Breast epithelium (tissue), 4 donors: Measurements from ENCODE around the gene CTIF. TPM values are rescaled to one million over a fixed set of nuclear protein-coding genes. Genes with fewer than 3 reads are reported as not detected.
"Not testable (repeated sequence)": the region's sequence is repeated elsewhere in the genome, so short reads cannot be mapped to it uniquely, and the experiment has no call there.

Experiments
- DNase-seq, 2 donors: peaks; one replicate each; pipeline ENCODE4 v3.0.0-alpha.2; 2019; ENCODE audit warnings: low spot score in 2 of 2
- H3K27ac ChIP-seq, 2 donors: fragments of 200-600 bp; sonication (generic) in 1 of 2; one replicate each; pipeline ENCODE4 v1.5.1; 2016 to 2019; ENCODE audit warnings: mild to moderate bottlenecking in 1 of 2
- H3K27me3 ChIP-seq, 2 donors: fragments of 200-600 bp; sonication (generic) in 1 of 2; one replicate each; pipeline versions ENCODE4 v1.5.1 to v1.6.0; 2017 to 2019; ENCODE audit warnings: control low read depth in 1 of 2, mild to moderate bottlenecking in 1 of 2
- H3K36me3 ChIP-seq: fragments of 200-600 bp; one replicate; pipeline ENCODE4 v1.5.1; 2019
- H3K4me1 ChIP-seq, 2 donors: fragments of 200-600 bp; sonication (generic); one replicate each; pipeline ENCODE4 v1.5.1; 2016 to 2019; ENCODE audit warnings: control low read depth in 1 of 2
- H3K4me3 ChIP-seq, 3 donors: fragments of 200-600 bp; sonication (generic); 1 replicate in 2 of 3; 2 replicates in 1 of 3; pipeline ENCODE4 v1.5.1; 2016 to 2019; ENCODE audit warnings: mild to moderate bottlenecking in 3 of 3, moderate library complexity in 2 of 3
- H3K9me3 ChIP-seq, 2 donors: fragments of 200-600 bp; sonication (generic) in 1 of 2; one replicate each; pipeline ENCODE4 v1.5.1; 2016 to 2019; ENCODE audit warnings: control low read depth in 1 of 2
- CTCF ChIP-seq, 3 donors: fragments of 450-650 bp; IDR thresholded peaks; one replicate each; pipeline ENCODE4 v1.5.1; 2016 to 2017; ENCODE audit warnings: antibody characterized with exemption in 3 of 3, mild to moderate bottlenecking in 3 of 3, moderate library complexity in 3 of 3
- POLR2A ChIP-seq: fragments of 450-650 bp; IDR thresholded peaks from one replicate; pipeline ENCODE4 v1.6.1; 2016; ENCODE audit warnings: antibody characterized with exemption, mild to moderate bottlenecking, moderate library complexity
- POLR2AphosphoS5 ChIP-seq, 3 donors: sonication (generic); formaldehyde crosslinking; IDR thresholded peaks; one replicate each; pipeline ENCODE4 v1.6.1; 2017; ENCODE audit warnings: antibody characterized with exemption in 3 of 3
- intact Hi-C: fragments of 100-400 bp; cut with DNase I; formaldehyde crosslinking; loops from one replicate; pipeline ENCODE4 v1.15.1; 2023; ENCODE audit warnings: low total_unique reads
- total RNA-seq, 3 donors: library from RNA; depleted of rRNA; stranded (reverse); fragments of >200 nt; gene quantifications; one replicate each; pipeline ENCODE4 v1.1.0, GENCODE V29; 2016

Gene CTIF
- total RNA-seq, 3 donors from 2014 or later, result 28.8 to 78.9 (median 32.6) TPM

GRCh38 chr18:48867978-48868377 lies 329.1 kb downstream of the CTIF start:
- DNase-seq, result no peak
- TF ChIP-seq POLR2A (no peak), POLR2AphosphoS5 (IDR thresholded peaks at IDR 0.05) (no peak), CTCF (IDR thresholded peaks at IDR 0.05) (no peak)
- H3K36me3 ChIP-seq, result no peaks in the 10 kb centered on the region
- no peak overlapping the region for H3K27ac ChIP-seq
- peaks cover 0 to 4% of the 10 kb centered on the region in 2 donors for H3K9me3 ChIP-seq
- H3K27me3 ChIP-seq, result no peaks in the 10 kb centered on the region
- intact Hi-C loops, result no loop called here
- H3K4me3 ChIP-seq, result no peak overlapping the region
- H3K4me1 ChIP-seq, result no peaks in the 10 kb centered on the region

GRCh38 chr18:48868468-48869466 lies 329.9 kb downstream of the CTIF start:
- Histone ChIP-seq H3K27me3 (no peaks in the 10 kb centered on the region), H3K36me3 (no peaks in the 10 kb centered on the region), H3K4me1 (no peaks in the 10 kb centered on the region), H3K4me3 (no peak overlapping the region), H3K27ac (no peak overlapping the region), H3K9me3 (peaks cover 0 to 4% of the 10 kb centered on the region in 2 donors)
- intact Hi-C loops, result no loop called here
- DNase-seq, result no peak
- TF ChIP-seq CTCF (IDR thresholded peaks at IDR 0.05) (no peak), POLR2AphosphoS5 (IDR thresholded peaks at IDR 0.05) (no peak), POLR2A (no peak)

GRCh38 chr18:48869591-48869990 lies 330.8 kb downstream of the CTIF start:
- H3K4me3 ChIP-seq, result no peak overlapping the region
- no peak for DNase-seq
- TF ChIP-seq CTCF (IDR thresholded peaks at IDR 0.05) (no peak), POLR2AphosphoS5 (IDR thresholded peaks at IDR 0.05) (no peak), POLR2A (no peak)
- no peaks in the 10 kb centered on the region for H3K27me3 ChIP-seq
- intact Hi-C loops, result no loop called here
- no peak overlapping the region for H3K27ac ChIP-seq
- no peaks in the 10 kb centered on the region for H3K4me1 ChIP-seq
- H3K36me3 ChIP-seq, result no peaks in the 10 kb centered on the region
- no peaks in the 10 kb centered on the region for H3K9me3 ChIP-seq

GRCh38 chr18:48870926-48871325 lies 332.1 kb downstream of the CTIF start:
- H3K4me3 ChIP-seq, H3K36me3 ChIP-seq, H3K4me1 ChIP-seq, H3K9me3 ChIP-seq, H3K27me3 ChIP-seq, intact Hi-C loops, H3K27ac ChIP-seq, DNase-seq: not testable (repeated sequence)

GRCh38 chr18:48871391-48872166 lies 332.7 kb downstream of the CTIF start:
- Histone ChIP-seq H3K4me1 (no peaks in the 10 kb centered on the region), H3K27me3 (no peaks in the 10 kb centered on the region), H3K9me3 (no peaks in the 10 kb centered on the region), H3K27ac (no peak overlapping the region), H3K36me3 (no peaks in the 10 kb centered on the region), H3K4me3 (no peak overlapping the region)
- intact Hi-C loops, result no loop called here
- no peak for DNase-seq
- no peak for TF ChIP-seq CTCF (IDR thresholded peaks at IDR 0.05)
- TF ChIP-seq POLR2A, result no peak
- no peak for TF ChIP-seq POLR2AphosphoS5 (IDR thresholded peaks at IDR 0.05)
